Vagina (tissue), 2 donors: ENCODE results near the gene SURF4.

ENCODE experiments used
- POLR2A ChIP-seq, 2 donors: fragments of 450-650 bp; IDR thresholded peaks; one replicate each; pipeline ENCODE4 v1.6.1; 2017; ENCODE audit warnings: antibody characterized with exemption in 2 of 2, mild to moderate bottlenecking in 2 of 2, moderate library complexity in 2 of 2
- POLR2AphosphoS5 ChIP-seq, 2 donors: sonication (generic); formaldehyde crosslinking; IDR thresholded peaks; one replicate each; pipeline ENCODE4 v1.9.0; 2017; ENCODE audit warnings: antibody characterized with exemption in 2 of 2, mild to moderate bottlenecking in 2 of 2, low read depth in 1 of 2; ENCODE audit not compliant: insufficient read depth in 1 of 2
- TF ChIP-seq, protein P1 (sequence below), 3 experiments: fragments of 450-650 bp in 2 of 3; fragments of 200-600 bp in 1 of 3; sonication (generic) in 1 of 3; IDR thresholded peaks; one replicate each; pipeline ENCODE4 v1.5.1; 2017 to 2019; ENCODE audit warnings: antibody characterized with exemption in 3 of 3, mild to moderate bottlenecking in 2 of 3, moderate library complexity in 2 of 3

DNA sequence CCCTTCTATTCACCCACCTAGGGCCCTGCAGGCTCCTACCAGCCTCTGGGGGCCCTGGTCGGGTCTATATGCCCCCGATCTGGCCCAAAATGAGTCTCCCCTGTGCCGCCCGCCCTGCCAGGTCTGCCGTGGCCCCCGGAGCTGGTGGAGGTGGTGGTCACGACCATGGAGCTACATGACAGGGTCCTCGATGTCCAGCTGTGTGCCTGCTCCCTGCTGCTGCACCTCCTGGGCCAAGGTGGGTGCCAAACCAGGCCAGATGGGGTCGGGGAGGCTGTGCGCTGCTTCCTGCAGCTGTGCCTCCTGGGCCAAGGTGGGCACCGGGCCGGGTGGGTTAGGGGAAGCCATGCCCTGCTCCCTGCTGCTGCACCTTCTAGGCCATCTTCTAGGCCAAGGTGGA is 24.4 kb upstream of the SURF4 start:
- TF ChIP-seq POLR2AphosphoS5 (IDR thresholded peaks at IDR 0.05; ENCODE audit: insufficient read depth in 1 of 2, low read depth in 1 of 2) (no peak), POLR2A (IDR thresholded peaks at IDR 0.05) (no peak)
- TF ChIP-seq, protein P1, sequence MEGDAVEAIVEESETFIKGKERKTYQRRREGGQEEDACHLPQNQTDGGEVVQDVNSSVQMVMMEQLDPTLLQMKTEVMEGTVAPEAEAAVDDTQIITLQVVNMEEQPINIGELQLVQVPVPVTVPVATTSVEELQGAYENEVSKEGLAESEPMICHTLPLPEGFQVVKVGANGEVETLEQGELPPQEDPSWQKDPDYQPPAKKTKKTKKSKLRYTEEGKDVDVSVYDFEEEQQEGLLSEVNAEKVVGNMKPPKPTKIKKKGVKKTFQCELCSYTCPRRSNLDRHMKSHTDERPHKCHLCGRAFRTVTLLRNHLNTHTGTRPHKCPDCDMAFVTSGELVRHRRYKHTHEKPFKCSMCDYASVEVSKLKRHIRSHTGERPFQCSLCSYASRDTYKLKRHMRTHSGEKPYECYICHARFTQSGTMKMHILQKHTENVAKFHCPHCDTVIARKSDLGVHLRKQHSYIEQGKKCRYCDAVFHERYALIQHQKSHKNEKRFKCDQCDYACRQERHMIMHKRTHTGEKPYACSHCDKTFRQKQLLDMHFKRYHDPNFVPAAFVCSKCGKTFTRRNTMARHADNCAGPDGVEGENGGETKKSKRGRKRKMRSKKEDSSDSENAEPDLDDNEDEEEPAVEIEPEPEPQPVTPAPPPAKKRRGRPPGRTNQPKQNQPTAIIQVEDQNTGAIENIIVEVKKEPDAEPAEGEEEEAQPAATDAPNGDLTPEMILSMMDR (IDR thresholded peaks at IDR 0.05): no peak
